NCI-H1092 (cell line): ENCODE measurements around the gene OR2Y1.
"Not testable (repeated sequence)": the region's sequence is repeated elsewhere in the genome, so short reads cannot be mapped to it uniquely, and the experiment has no call there.

ENCODE experiments used
- DNase-seq: peaks from one replicate; lab custom pipeline; 2025; lab: John Stamatoyannopoulos, UW

Gene OR2Y1

DNA sequence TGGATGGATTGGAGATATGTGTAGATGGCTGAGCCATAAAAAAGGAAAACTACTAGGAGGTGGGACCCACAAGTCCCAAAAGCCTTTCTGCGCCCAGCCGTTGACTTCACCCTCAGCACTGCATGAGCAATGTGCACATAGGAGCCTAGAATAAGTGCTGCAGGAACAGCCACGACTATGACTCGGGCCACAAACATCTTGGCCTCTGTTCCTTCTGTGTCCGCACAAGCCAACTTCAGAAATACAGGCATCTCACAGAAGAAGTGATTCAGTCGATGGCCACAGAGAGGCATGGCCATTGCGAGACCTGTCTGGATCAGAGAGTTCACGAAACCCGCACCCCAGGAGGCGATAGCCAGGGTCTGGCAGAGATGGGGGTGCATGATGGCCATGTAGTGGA is 587 bp downstream of the OR2Y1 start:
- DNase-seq = no peak

DNA sequence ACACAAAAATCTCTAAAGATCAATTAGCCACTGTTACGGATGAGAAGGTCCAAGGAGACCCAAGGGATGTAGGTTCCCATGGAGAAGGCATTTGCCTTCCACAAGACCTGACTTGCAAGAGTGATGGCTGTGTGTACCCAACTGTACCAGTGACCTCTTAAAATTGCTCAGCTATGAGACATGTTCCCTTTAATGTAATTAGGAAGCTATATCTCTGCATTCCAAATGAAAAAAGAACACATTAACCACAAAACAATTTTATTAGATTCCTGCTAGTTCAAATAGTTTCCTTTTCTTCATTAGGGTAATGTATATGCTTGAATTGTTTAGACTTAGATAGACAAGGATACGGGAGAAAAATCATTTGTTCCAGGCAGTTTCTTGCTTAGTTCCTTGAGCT is 3.3 kb downstream of the OR2Y1 start:
- DNase-seq = no peak

DNA sequence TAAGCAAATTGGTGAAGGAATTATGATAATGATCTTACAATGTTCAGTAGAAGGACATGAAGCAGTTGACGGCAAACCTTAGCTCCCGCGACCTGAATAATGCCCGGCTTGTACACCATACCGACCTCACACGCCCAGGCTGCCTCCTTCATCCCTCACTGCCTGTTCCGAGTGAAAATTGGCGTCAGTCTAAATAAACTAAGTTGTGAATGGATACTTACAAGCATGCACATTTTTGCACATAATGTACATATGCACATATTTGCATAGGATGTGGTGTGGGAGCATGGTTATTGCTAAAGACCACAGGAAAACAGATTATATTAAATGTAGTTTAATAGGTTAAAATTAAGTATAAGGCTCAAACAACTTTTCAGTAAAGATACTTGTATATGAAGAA is 14.9 kb downstream of the OR2Y1 start:
- DNase-seq = no peak

DNA sequence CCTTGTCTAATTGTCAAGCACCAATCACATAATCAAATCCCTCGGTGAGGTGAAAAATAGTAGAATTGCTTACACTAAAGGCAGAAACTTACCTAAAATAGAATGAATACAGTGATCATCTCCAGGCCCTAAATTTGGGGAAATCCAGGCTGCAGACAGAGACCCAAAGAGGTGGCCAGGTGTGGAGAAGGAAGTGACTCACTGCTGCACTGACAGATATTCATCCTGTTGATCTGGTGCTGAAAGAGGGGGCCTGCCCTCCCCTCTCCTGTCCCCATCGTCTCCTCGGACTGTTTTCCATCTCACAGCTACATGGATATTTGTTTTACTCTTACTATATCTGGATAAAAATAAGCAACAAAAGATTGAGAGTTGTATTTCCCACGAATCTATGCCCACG is 15.9 kb downstream of the OR2Y1 start:
- no peak for DNase-seq

DNA sequence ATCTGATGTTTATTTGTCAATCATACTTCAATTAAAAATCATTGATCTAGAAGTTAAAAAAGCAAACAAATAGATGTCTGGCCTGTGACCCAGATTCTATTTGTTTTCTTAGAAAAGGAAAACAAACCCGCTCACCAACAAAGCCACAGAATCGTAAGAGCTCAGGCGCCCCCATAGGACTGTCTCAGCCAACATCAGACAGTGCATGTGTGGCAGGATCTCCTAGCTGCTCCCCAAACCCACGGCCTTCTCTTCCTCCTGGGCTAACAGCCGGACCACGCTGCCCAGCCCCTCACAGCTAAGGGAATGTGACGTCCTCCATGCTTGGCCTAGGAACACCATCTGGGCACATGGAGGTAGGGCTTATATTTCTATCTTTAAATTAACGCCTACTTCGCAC is 19.4 kb downstream of the OR2Y1 start:
- DNase-seq = no peak

DNA sequence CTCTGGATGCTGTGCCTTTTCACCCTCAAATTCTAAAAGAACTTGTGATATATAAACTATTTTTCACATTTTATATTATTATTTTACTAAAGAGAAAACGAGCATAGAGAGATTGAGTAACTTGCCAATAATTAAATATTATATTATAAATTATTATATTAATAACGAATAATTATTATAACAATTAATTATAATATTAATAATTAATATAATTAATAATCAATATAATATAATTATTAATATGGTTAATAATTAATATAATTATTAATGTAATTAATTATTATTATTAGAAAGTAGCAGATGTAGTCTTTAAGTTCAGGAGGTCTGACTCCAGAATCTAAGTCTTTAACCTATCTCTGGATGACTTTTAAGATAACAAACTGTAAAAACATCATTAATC is 20.1 kb downstream of the OR2Y1 start:
- no peak for DNase-seq

DNA sequence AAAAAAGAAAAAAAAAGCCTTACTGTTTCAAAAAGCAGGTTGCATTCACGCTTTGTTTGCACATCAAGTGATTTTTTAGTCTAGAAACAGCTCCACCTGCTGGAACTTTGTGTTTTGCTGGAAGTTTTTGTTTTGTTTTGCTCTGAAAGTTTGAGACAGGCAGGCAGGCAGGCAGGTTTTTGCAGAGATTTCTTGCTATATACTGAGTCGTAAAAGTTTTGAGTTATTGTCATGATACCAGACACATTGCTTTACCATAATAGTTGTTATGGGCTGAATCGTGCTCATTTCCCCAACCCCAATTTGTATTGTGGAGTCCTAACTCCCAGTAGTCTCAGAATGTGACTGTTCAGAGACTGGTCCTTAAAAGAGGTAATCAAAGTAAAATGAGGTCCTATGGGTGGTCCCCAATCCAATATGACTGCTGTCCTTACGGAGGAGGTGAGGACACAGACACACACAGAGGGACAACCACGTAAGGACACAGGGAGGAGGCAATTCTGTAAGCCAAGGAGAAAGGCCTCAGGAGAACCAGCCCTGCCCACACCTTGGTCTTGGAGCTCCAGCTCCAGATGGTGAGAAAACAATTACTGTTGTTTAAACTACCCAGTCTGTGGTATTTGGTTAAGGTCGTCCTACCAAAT is 20.9 kb downstream of the OR2Y1 start:
- DNase-seq = no peak

DNA sequence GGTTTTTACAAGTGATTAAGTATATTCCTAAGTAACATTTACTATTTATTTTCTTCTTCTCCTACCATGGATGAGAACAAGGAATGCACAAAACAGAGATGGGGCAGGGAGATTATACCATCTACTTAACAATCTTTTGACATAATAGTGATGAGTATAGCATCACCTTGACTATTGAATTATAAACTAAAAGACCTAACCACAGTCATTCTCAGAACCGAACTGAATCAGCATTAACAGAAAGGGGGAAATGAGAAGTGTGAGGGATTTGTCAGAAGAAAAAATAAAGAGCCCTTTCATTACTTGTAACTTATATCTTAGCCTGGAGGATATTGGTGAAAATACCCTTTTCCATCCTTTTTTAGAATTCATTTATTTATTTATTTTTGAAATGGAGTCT is 21.9 kb downstream of the OR2Y1 start:
- DNase-seq = no peak

DNA sequence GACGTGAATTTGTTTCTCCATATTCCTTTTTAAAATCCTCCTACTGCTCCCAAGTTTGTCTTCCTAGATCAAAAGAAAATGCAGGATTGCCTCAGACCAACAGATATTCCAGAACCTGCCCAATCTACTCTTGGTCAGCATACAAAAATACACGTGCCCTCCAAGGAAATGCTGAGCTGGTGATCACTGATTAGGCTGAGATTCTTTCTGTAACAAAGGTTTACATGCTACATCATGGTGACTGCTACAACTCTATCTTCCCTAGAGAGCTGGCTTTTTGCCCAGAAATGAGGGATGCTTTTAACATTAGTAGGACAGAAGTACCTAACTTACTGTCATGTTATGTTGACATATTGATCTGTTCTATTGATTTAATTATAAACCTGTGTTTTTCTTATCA is 35.5 kb downstream of the OR2Y1 start:
- DNase-seq = no peak

DNA sequence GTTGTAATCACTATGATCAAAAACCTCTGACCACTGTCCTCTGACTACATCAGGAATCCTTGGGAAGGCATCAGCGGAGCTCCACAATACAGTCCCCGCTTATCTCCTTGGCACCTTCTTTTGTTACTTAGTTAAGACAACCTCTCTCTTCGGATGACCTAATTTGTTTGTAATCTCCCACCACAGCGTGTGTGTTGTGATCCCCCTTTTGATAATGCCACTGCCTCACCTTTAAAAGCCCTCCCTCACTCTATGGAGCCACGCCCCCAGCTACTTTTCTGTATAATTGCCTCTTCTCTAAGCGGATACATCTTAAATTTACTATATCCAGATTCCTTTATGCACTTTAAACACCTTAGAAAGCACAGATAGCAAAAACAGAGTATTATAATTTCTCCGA is 35.9 kb downstream of the OR2Y1 start:
- no peak for DNase-seq

DNA sequence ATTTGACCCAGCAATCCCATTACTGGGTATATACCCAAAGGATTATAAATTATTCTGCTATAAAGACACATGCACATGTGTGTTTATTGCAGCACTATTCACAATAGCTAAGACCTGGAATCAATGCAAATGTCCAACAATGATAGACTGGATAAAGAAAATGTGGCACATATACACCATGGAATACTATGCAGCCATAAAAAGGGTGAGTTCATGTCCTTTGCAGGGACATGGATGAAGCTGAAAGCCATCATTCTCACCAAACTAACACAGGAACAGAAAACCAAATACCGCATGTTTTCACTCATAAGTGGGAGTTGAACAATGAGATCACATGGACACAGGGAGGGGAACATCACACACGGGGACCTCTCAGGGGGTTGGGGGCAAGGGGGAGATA is 36.5 kb downstream of the OR2Y1 start:
- not testable (repeated sequence) for DNase-seq

DNA sequence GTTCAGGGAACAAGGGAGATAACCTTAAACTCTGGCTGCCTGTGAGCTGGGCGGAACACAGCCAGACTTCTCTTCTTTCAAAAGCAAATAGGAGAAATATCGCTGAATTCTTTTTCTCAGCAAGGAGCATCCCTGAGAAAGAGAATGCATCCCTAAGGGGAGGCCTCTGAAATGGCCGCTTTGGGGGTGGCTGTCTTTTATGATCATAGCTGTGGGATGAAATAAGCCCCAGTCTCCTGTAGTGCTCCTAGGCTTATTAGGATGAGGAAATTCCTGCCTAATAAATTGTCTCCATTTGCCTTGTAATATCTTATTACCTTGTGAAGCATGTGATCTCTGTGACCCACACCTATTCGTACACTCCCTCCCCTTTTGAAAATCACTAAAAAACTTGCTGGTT is 39.4 kb downstream of the OR2Y1 start:
- not testable (repeated sequence) for DNase-seq

DNA sequence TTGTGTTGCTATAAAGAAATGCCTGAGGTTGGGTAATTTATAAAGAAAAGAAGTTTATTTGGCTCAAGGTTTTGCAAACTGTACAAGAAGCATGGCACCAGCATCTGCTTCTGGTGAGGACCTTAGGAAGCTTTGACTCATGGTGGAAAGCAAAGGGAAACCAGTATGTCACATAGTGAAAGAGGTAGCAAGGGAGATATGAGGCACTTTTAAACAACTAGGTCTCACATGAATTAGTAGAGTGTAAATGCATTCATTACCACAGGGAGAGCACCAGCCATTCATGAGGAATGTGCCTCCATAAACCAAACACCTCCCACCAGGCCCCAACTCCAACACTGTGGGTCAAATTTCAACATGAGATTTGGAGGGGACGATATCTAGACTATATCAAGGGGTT is 40.8 kb downstream of the OR2Y1 start:
- DNase-seq = no peak

DNA sequence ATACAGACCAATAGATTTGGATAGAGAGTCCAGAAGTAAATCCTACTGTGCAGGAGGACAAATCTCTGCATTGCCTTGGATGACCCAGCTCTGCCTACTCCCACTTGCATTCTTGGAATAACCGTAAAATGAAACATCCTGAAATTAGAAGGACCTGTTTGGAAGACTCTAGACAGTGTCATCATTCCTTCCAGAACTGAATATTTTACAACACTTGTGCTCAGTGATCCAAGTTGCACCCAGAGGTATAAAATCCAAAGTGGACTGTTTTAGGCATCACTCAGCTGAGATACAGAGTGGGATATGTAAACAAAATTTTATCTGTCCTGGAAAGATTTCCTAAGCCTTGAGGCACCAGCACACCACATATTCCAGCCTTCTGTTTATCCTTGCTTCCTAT is 43.7 kb downstream of the OR2Y1 start:
- DNase-seq = no peak

DNA sequence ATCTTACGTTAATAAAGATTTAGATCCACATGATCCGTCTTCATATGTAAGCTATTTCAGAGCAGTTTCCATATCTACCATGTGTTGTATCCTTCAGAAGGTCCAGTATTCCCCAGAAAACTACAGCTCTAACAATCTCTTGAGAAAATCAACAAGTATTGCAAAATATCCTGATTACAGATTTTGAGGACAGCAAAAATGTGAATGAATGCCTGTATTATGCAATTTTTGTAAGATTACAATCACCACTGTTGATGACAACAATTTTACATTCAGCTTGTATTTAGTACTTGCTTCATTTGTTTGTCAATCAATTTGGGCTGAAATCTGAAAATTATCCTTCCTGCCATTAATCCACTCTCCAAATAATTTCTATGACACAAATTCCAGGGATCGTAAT is 47.4 kb downstream of the OR2Y1 start:
- DNase-seq = no peak

DNA sequence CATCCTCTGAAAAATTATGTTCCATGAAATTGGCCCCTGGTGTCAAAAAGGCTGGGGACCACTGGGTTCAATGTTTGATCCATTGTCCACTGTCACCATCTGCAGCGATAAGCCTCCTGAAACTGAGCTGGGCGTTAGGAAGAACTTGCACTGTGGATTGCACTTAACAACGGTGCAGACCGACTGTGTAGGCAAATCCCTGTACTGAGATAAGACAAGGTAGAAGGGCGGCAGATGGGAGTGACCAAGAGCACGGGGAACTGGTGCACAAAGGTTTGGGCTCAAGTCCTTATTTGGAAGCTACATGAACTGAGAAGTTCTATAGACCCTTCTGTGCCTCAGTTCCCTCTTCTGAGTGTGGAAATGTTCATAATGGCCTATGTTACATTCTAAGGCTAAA is 48.8 kb downstream of the OR2Y1 start:
- no peak for DNase-seq

DNA sequence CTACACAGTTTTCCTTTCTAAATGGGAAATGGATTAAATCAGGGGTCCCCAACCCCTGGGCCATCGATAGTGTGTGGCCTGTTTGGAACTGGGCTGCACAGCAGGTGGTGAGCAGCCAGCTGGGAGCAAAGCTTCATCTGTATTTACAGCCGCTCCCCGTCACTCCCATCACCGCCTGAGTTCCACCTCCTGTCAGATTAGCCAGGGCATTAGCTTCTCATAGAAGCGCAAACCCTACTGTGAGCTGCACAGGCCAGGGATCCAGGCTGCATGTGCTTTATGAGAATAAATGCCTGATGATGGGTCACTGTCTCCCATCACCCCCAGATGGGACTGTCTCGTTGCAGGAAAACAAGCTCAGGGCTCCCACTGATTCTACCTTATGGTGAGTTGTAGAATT is 49.3 kb downstream of the OR2Y1 start:
- DNase-seq = no peak

DNA sequence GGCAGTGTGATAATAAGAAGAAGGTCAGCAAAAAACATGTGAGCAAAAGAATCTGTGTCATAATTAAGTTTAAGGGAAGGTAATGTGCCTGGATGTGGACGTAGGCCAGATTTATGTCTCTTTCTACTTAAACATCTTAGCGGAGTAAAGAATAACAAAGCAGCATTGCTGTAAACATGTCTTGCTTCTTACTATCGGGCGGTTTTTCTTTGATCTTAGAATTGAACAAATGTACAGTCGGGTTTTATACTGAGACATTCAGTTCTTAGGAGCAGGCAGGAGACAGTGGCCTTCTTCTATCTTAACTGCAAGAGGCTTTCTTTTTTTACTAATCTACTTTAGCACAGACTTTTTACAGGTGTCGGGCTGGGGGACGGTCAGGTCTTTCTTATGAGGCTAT is 50.1 kb downstream of the OR2Y1 start:
- DNase-seq = no peak
